GM12891 (cell line): ENCODE data around the gene ITPA.

Experiments used
- POLR2A ChIP-seq: IDR thresholded peaks from 2 replicates; pipeline ENCODE4 v1.6.1; 2011; ENCODE audit warnings: low read depth, low read length, control low read depth
- POLR2AphosphoS5 ChIP-seq: IDR thresholded peaks from 2 replicates; pipeline ENCODE4 v1.6.1; 2011; ENCODE audit warnings: low read depth, low read length, control low read depth
- POU2F2 ChIP-seq: IDR thresholded peaks from 2 replicates; pipeline ENCODE4 v1.6.1; 2011; ENCODE audit warnings: low read depth, mild to moderate bottlenecking, control low read depth, low read length, moderate library complexity
- SPI1 ChIP-seq: IDR thresholded peaks from 2 replicates; pipeline ENCODE4 v1.6.1; 2011; ENCODE audit warnings: low read depth, low read length, control low read depth
- TAF1 ChIP-seq: IDR thresholded peaks from 2 replicates; pipeline ENCODE4 v1.6.1; 2011; ENCODE audit warnings: low read depth, low read length, control low read depth

DNA sequence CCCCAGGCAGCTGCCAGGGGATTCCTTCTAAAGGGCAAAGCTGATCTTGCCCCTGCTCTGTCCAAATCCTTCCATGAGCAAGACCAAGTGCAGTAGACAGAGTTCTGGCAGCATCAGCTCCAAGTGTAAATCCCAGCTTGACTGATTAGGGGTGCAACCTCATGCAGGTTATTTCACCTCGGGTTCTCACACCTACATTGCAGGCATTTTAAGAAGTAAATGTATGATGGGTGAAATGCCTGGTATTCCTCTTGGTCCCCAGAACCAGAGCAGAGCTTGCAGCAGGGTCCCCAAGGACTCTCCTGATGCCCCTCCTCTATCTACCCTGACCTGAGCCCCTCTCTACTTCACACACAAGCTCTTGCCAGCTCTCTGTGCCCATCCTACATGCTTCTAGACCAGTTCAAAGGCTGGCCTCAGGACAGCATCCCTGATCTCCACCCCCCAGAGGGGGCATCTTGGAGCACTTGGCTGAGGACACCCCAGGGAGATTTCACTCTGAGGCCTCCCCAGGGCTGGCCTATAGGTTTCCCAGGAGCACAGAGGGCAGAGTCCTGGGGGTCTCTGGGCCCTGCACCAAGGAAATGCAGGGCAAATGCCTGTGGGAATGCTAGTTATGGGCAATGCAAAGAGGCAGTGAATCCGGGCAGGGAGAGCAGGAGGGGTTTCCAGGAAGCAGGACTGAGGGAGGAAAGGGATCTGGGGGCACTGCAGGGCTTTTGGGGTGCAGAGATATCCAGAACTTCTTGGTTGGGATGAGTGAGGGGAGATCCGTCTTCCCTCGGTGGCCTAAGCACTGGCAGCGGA, 37.0 kb upstream of the ITPA start:
- TF ChIP-seq SPI1: no peak
- TF ChIP-seq POLR2A: no peak
- TF ChIP-seq TAF1: no peak
- no peak for TF ChIP-seq POLR2AphosphoS5
- TF ChIP-seq POU2F2: no peak
